DND-41 (cell line): ENCODE results near the gene ABCD3.

Source experiments
- ATAC-seq: fragments of 200-7000 bp; cut with Tn5 transposase; 3 replicates; pipeline ENCODE4 v1.9.1; 2021; ENCODE audit warnings: low read depth; ENCODE audit not compliant: insufficient read depth
- DNase-seq: peaks from one replicate; pipeline ENCODE4 v3.0.0-alpha.2; 2020
- H2AFZ ChIP-seq: 2 replicates; pipeline ENCODE4 v1.6.0; 2012; ENCODE audit warnings: low read depth, low read length
- H3K27ac ChIP-seq: 2 replicates; pipeline ENCODE4 v1.5.1; 2012; ENCODE audit warnings: low read length, inconsistent platforms
- H3K27me3 ChIP-seq: fragments of 200-600 bp; sonication (generic); 2 replicates; pipeline ENCODE4 v1.6.0; 2012; ENCODE audit warnings: low read length, mild to moderate bottlenecking, inconsistent platforms; ENCODE audit not compliant: insufficient read depth, poor library complexity
- H3K36me3 ChIP-seq: 2 replicates; pipeline ENCODE4 v1.5.1; 2012; ENCODE audit warnings: low read length, inconsistent platforms; ENCODE audit not compliant: insufficient read depth
- H3K4me1 ChIP-seq: 2 replicates; pipeline ENCODE4 v1.5.1; 2012; ENCODE audit warnings: mild to moderate bottlenecking, low read length; ENCODE audit not compliant: insufficient read depth
- H3K4me2 ChIP-seq: 2 replicates; pipeline ENCODE4 v1.6.0; 2012; ENCODE audit warnings: mild to moderate bottlenecking, moderate library complexity, low read length, inconsistent platforms; ENCODE audit not compliant: insufficient read depth
- H3K4me3 ChIP-seq, 2 experiments: fragments of 200-600 bp in 1 of 2; shearing (Covaris generic) in 1 of 2; 2 replicates each; pipeline ENCODE4 v1.5.1; 2012 to 2016; ENCODE audit warnings: inconsistent platforms in 2 of 2, low read length in 2 of 2, mild to moderate bottlenecking in 2 of 2, low read depth in 1 of 2, moderate library complexity in 1 of 2
- H3K79me2 ChIP-seq: 2 replicates; pipeline ENCODE4 v1.6.0; 2012; ENCODE audit warnings: low read length, inconsistent platforms; ENCODE audit not compliant: insufficient read depth
- H3K9ac ChIP-seq: 2 replicates; pipeline ENCODE4 v1.6.0; 2012; ENCODE audit warnings: low read depth, mild to moderate bottlenecking, inconsistent platforms, low read length, moderate library complexity
- H3K9me3 ChIP-seq: 2 replicates; pipeline ENCODE4 v1.5.1; 2012; ENCODE audit warnings: low read length, moderate library complexity, mild to moderate bottlenecking, inconsistent platforms; ENCODE audit not compliant: insufficient read depth, severe bottlenecking
- H4K20me1 ChIP-seq: 2 replicates; pipeline ENCODE4 v1.6.0; 2012; ENCODE audit warnings: low read length; ENCODE audit not compliant: insufficient read depth
- CTCF ChIP-seq: IDR thresholded peaks from 2 replicates; pipeline ENCODE4 v1.5.1; 2012; ENCODE audit warnings: borderline replicate concordance, low read length, moderate library complexity, mild to moderate bottlenecking; ENCODE audit not compliant: poor library complexity, severe bottlenecking; ENCODE audit errors: extremely low read depth
- EZH2 ChIP-seq: IDR thresholded peaks from 3 replicates; pipeline ENCODE4 v1.6.1; 2012; ENCODE audit warnings: borderline replicate concordance, low read depth, mild to moderate bottlenecking, moderate library complexity, low read length, inconsistent platforms; ENCODE audit not compliant: severe bottlenecking

ABCD3 gene

GRCh38 chr1:94543893-94544635, 125.9 kb downstream of the ABCD3 start:
- H3K36me3 ChIP-seq = no peaks in the 10 kb centered on the region
- DNase-seq = no peak
- no peak overlapping the region for H3K4me3 ChIP-seq
- no peak for ATAC-seq
- no peak overlapping the region for H3K4me2 ChIP-seq
- no peaks in the 10 kb centered on the region for H3K9me3 ChIP-seq
- H3K79me2 ChIP-seq = no peaks in the 10 kb centered on the region
- H3K27me3 ChIP-seq = no peaks in the 10 kb centered on the region
- H3K27ac ChIP-seq = no peak overlapping the region
- H4K20me1 ChIP-seq = no peaks in the 10 kb centered on the region
- peaks cover 40% of the 10 kb centered on the region for H3K4me1 ChIP-seq
- no peak overlapping the region for H3K9ac ChIP-seq
- H2AFZ ChIP-seq = no peak overlapping the region
- no peak for TF ChIP-seq CTCF

- Histone ChIP-seq H4K20me1 (no peaks in the 10 kb centered on the region), H3K4me3 (no peak overlapping the region), H3K79me2 (no peaks in the 10 kb centered on the region), H3K27me3 (no peaks in the 10 kb centered on the region), H3K4me2 (no peak overlapping the region), H3K27ac (no peak overlapping the region), H2AFZ (no peak overlapping the region), H3K9ac (no peak overlapping the region), H3K4me1 (peaks cover 33% of the 10 kb centered on the region), H3K36me3 (no peaks in the 10 kb centered on the region), H3K9me3 (no peaks in the 10 kb centered on the region)
- DNase-seq (no peak), ATAC-seq (no peak)
- TF ChIP-seq CTCF = no peak
- no peak for TF ChIP-seq EZH2
These were observed 126.7 kb downstream of the ABCD3 start for GRCh38 chr1:94544706-94545490.

- Histone ChIP-seq H3K36me3 (no peaks in the 10 kb centered on the region), H3K4me1 (no peaks in the 10 kb centered on the region), H2AFZ (no peak overlapping the region), H3K27ac (no peak overlapping the region), H3K79me2 (no peaks in the 10 kb centered on the region), H3K9ac (no peak overlapping the region), H3K27me3 (no peaks in the 10 kb centered on the region), H4K20me1 (no peaks in the 10 kb centered on the region), H3K9me3 (no peaks in the 10 kb centered on the region), H3K4me3 (no peak overlapping the region), H3K4me2 (no peak overlapping the region)
- TF ChIP-seq EZH2 (no peak), CTCF (no peak)
- ATAC-seq (no peak), DNase-seq (no peak)
These were observed 131.5 kb downstream of the ABCD3 start for GRCh38 chr1:94549706-94550105.
